ENCODE data around the gene PKDCC.

The PKDCC gene

GRCh38 chr2:42055573-42056514, 8.0 kb downstream of the PKDCC start:
- Histone ChIP-seq H3K4me3 (ENCODE audit: low read length) (no peak overlapping the region), H3K79me2 (ENCODE audit: low read length) (no peaks in the 10 kb centered on the region), H3K27ac (ENCODE audit: low read length) (no peak overlapping the region), H3K4me2 (ENCODE audit: low read length) (no peak overlapping the region), H2AFZ (ENCODE audit: low read depth, low read length) (no peak overlapping the region), H3K9me3 (ENCODE audit: insufficient read depth, low read length) (no peaks in the 10 kb centered on the region), H3K4me1 (ENCODE audit: low read length) (no peaks in the 10 kb centered on the region), H4K20me1 (ENCODE audit: insufficient read depth, low read length) (no peaks in the 10 kb centered on the region), H3K27me3 (ENCODE audit: low read depth, low read length) (peaks cover 20% of the 10 kb centered on the region), H3K9ac (ENCODE audit: low read length) (no peak overlapping the region), H3K36me3 (replicated peaks; ENCODE audit: low read depth, low read length) (no peaks in the 10 kb centered on the region)
- TF ChIP-seq CTCF (IDR thresholded peaks at IDR 0.05; ENCODE audit: low read depth, low read length): no peak
- TF ChIP-seq EZH2phosphoT487 (IDR thresholded peaks at IDR 0.05; ENCODE audit: low read depth): no peak

GRCh38 chr2:42057159-42057901, 9.5 kb downstream of the PKDCC start:
- TF ChIP-seq EZH2phosphoT487 (IDR thresholded peaks at IDR 0.05; ENCODE audit: low read depth) (no peak), CTCF (IDR thresholded peaks at IDR 0.05; ENCODE audit: low read depth, low read length) (no peak)

GRCh38 chr2:42057902-42058450, 10.2 kb downstream of the PKDCC start:
- H3K4me2 ChIP-seq (ENCODE audit: low read length): no peak overlapping the region
- H4K20me1 ChIP-seq (ENCODE audit: insufficient read depth, low read length): no peaks in the 10 kb centered on the region
- H3K9me3 ChIP-seq (ENCODE audit: insufficient read depth, low read length): no peaks in the 10 kb centered on the region
- no peaks in the 10 kb centered on the region for H3K79me2 ChIP-seq (ENCODE audit: low read length)
- no peak overlapping the region for H2AFZ ChIP-seq (ENCODE audit: low read depth, low read length)
- no peaks in the 10 kb centered on the region for H3K4me1 ChIP-seq (ENCODE audit: low read length)
- no peak overlapping the region for H3K9ac ChIP-seq (ENCODE audit: low read length)
- H3K36me3 ChIP-seq (replicated peaks; ENCODE audit: low read depth, low read length): no peaks in the 10 kb centered on the region
- H3K27me3 ChIP-seq (ENCODE audit: low read depth, low read length): peaks cover 20% of the 10 kb centered on the region
- no peak overlapping the region for H3K4me3 ChIP-seq (ENCODE audit: low read length)
- no peak for TF ChIP-seq EZH2phosphoT487 (IDR thresholded peaks at IDR 0.05; ENCODE audit: low read depth)
- no peak for TF ChIP-seq CTCF (IDR thresholded peaks at IDR 0.05; ENCODE audit: low read depth, low read length)
- no peak overlapping the region for H3K27ac ChIP-seq (ENCODE audit: low read length)

More at GRCh38 chr2:42057159-42057901, 9.5 kb downstream of the PKDCC start:
- Histone ChIP-seq H3K79me2 (ENCODE audit: low read length) (no peaks in the 10 kb centered on the region), H2AFZ (ENCODE audit: low read depth, low read length) (no peak overlapping the region), H3K4me3 (ENCODE audit: low read length) (no peak overlapping the region), H3K36me3 (replicated peaks; ENCODE audit: low read depth, low read length) (no peaks in the 10 kb centered on the region), H3K4me2 (ENCODE audit: low read length) (no peak overlapping the region), H3K9ac (ENCODE audit: low read length) (no peak overlapping the region), H4K20me1 (ENCODE audit: insufficient read depth, low read length) (no peaks in the 10 kb centered on the region), H3K9me3 (ENCODE audit: insufficient read depth, low read length) (no peaks in the 10 kb centered on the region), H3K4me1 (ENCODE audit: low read length) (no peaks in the 10 kb centered on the region), H3K27me3 (ENCODE audit: low read depth, low read length) (peaks cover 20% of the 10 kb centered on the region), H3K27ac (ENCODE audit: low read length) (no peak overlapping the region)
